T-helper 17 cell (primary cell): ENCODE measurements around the gene GOLGA6L9. TPM values are rescaled to one million over a fixed set of nuclear protein-coding genes. Genes with fewer than 3 reads are reported as not detected.
"Not testable (repeated sequence)": the region's sequence is repeated elsewhere in the genome, so short reads cannot be mapped to it uniquely, and the experiment has no call there.

Experiments
- ATAC-seq: fragments of 150-1000 bp; cut with Tn5 transposase; 2 replicates; pipeline ENCODE4 v1.10.0; 2021; ENCODE audit warnings: mild to moderate bottlenecking, moderate library complexity
- DNase-seq, 3 donors: peaks; one replicate each; pipeline versions ENCODE4 v3.0.0 to v3.0.0-alpha.2; 2020 to 2021
- H3K9me3 ChIP-seq: one replicate; pipeline ENCODE4 v1.7.0; 2013; ENCODE audit warnings: low read length, mild to moderate bottlenecking; ENCODE audit not compliant: control insufficient read depth, poor library complexity, severe bottlenecking
- H3K27ac Mint-ChIP-seq: one replicate; pipeline ENCODE4 v1.8.0; 2022; ENCODE audit warnings: mild to moderate bottlenecking, moderate library complexity, mixed read lengths
- H3K27me3 Mint-ChIP-seq: one replicate; pipeline ENCODE4 v1.8.0; 2022; ENCODE audit warnings: mixed read lengths
- H3K36me3 Mint-ChIP-seq: one replicate; pipeline ENCODE4 v1.8.0; 2022; ENCODE audit warnings: low read depth, mixed read lengths
- H3K4me1 Mint-ChIP-seq: one replicate; pipeline ENCODE4 v1.8.0; 2022; ENCODE audit warnings: mild to moderate bottlenecking, mixed read lengths
- H3K4me3 Mint-ChIP-seq: one replicate; pipeline ENCODE4 v1.8.0; 2022; ENCODE audit warnings: mild to moderate bottlenecking, moderate library complexity, mixed read lengths
- total RNA-seq, 4 donors: library from RNA in 2 of 4; stranded (reverse) in 2 of 4; gene quantifications; one replicate each; pipeline ENCODE4 v1.2.3 and lab custom pipeline; 2022 to 2026

The GOLGA6L9 gene
- total RNA-seq, 2 donors from 2014 or later: 3.0 to 3.3 TPM

DNA sequence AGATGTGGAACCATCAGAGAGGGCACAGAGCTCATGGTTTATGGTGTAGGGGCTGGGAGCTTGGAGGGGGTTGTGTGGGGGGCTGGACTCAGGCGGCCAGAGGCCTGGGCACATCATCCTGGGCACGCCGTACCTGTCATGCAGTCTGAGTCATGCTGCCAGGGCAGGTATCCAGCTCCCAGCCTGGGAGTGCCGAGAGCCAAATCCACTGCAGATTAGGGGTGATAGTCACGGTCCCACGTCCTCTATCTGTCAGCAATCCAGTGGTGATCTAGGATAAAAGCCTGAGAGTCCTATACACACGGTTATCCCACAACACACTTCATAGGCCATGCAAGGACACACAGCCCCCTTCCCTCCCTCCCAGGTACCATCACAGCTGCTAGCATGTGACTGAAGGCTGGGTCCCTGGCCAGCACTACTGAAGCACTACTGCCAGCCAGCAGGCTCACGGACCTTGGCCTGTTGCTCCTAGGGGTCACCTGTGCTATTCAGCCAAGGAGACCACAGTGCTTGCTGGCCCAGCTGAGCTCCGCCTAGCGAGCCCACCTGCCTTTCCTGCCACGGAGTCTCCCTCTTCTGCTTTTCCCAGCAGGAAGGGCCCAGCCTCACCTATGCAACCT, 45.8 kb downstream of the GOLGA6L9 start:
- not testable (repeated sequence) for H3K9me3 ChIP-seq, H3K4me3 Mint-ChIP-seq, H3K27ac Mint-ChIP-seq, ATAC-seq, H3K27me3 Mint-ChIP-seq, H3K4me1 Mint-ChIP-seq, DNase-seq, H3K36me3 Mint-ChIP-seq

DNA sequence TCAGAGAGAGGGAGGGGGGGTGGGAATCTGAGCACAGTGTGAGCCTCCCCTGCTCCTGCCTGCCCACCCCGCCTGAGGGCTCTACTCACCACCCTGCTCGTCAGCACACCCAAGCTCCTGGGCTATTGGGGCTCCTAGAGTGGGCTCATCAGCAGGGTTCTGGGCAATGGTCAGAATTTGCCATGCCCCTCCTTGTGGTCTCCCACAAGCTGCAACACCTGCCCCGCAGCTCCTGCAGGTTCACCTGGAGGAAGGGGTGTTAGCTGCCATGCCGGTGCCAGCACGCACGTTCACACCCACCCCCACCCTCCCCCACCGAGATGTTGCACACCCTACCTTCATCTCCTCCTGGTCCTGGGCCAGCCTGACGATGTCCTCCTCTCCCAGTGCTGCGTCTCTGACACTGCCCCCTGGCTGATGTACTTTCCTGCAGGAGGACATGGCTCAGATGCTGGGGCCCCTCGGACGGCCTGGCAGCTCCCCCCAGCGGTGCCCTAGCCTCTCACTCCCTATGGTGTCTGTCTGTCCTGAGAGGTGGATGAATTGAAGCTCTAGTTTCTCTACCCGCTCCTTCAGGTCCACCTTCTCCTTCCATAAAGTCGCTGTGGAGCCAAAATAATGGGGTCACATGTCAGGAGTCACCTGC, 47.2 kb downstream of the GOLGA6L9 start:
- not testable (repeated sequence) for H3K4me1 Mint-ChIP-seq, H3K36me3 Mint-ChIP-seq, H3K27ac Mint-ChIP-seq, H3K9me3 ChIP-seq, H3K4me3 Mint-ChIP-seq, ATAC-seq, DNase-seq, H3K27me3 Mint-ChIP-seq

DNA sequence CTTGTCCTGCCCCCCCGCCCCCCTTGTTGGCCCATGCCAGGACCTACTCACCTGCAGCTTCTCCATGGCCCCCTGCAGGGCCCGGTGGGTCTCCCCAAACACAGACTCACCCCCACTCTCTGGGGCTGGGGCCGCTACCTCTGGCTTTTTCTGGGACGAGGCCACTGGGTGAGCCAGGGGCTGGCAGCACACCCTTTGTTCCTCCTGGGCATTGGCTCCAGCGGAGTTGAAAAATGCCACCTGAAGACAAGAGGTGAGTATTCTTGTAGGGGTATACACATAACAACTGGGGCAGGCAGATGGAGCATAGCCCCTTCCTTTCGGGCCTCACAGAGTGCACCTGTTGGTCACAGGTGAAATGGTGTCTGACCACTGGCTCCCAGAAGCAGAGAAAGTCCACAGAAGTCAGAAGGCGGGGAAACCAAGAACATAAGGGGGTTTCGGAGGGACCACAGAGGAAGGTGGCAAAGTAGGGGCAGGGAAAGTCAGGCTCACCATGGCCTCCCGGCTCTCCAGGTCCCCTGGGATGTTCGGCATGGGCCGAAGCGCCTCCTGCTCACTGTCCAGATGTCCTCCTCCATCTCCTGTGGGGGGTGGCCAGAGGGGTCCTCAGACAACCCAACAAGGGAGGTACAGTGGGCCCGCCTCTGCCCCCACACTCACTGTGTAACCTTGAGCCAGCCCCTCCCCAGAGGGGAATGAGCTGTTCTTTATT, 47.9 kb downstream of the GOLGA6L9 start:
- H3K36me3 Mint-ChIP-seq, H3K27ac Mint-ChIP-seq, H3K4me1 Mint-ChIP-seq, H3K9me3 ChIP-seq, ATAC-seq, H3K27me3 Mint-ChIP-seq, H3K4me3 Mint-ChIP-seq, DNase-seq: not testable (repeated sequence)

Other genes with a start within 250 kb of the GOLGA6L9 start
- gene EFL1, start 167.1 kb upstream of the GOLGA6L9 start, total RNA-seq: 10 to 100 TPM in 1 of 2 donors, 1 to 10 TPM in 1; 9.2 to 10.4 TPM
- under 1 TPM in 1 of 2 donors, not detected in 1; 0.68 TPM for gene SAXO2, start 167.0 kb upstream of the GOLGA6L9 start, total RNA-seq
- 1 to 10 TPM; 1.4 to 1.9 TPM for gene GOLGA6L10, start 80.3 kb upstream of the GOLGA6L9 start, total RNA-seq
- 1,000 to 10,000 TPM; 2,730 to 2,799 TPM for gene RPS17, start 110.6 kb downstream of the GOLGA6L9 start, total RNA-seq
- gene CPEB1, start 217.5 kb downstream of the GOLGA6L9 start, total RNA-seq: under 1 TPM; 0.32 to 0.50 TPM